HepG2 (cell line): Measurements from ENCODE around the gene BABAM2. TPM values are rescaled to one million over a fixed set of nuclear protein-coding genes. Genes with fewer than 3 reads are reported as not detected.

ENCODE experiments used
- ATAC-seq: fragments of 200-7000 bp; cut with Tn5 transposase; 3 replicates; pipeline ENCODE4 v1.9.1; 2020; ENCODE audit warnings: mild to moderate bottlenecking, moderate library complexity
- BruUV-seq: library from RNA; stranded (reverse); fragments of 400-500 nt; replicated peaks from 2 replicates; lab custom pipeline; 2021; lab: Mats Ljungman, UMichigan
- CTCF ChIA-PET: fragments of 300-600 bp; formaldehyde crosslinking; extraction: SDS; loops from one replicate; lab custom pipeline; 2021; ENCODE audit warnings: low total read pairs, inconsistent platforms, low intra/inter-chr PET ratio; lab: Yijun Ruan, JAX
- POLR2A ChIA-PET: fragments of 350-600 bp; sonication (Branson Sonifier 250); formaldehyde crosslinking; loops from one replicate; lab custom pipeline; 2020; ENCODE audit warnings: antibody characterized with exemption, inconsistent platforms; lab: Yijun Ruan, JAX
- DNase-seq: peaks from one replicate; pipeline ENCODE4 v3.0.0-alpha.2; 2015; ENCODE audit warnings: low spot score
- FAIRE-seq: peaks from 3 replicates; lab custom pipeline; 2011; peaks lifted over from hg19 to GRCh38; lab: Jason Lieb, UNC
- H2AFZ ChIP-seq: one replicate; pipeline ENCODE4 v1.6.1; 2011; ENCODE audit warnings: low read length, inconsistent platforms
- H3K27ac ChIP-seq: fragments of 300-600 bp; 3 replicates; pipeline ENCODE4 v1.8.0; 2011; ENCODE audit warnings: mixed run types, mild to moderate bottlenecking, mixed read lengths, low read length, inconsistent platforms; ENCODE audit not compliant: insufficient read depth; ENCODE audit errors: extremely low read length
- H3K27me3 ChIP-seq, 2 experiments: fragments of 200-600 bp in 1 of 2; 2 replicates in 1 of 2; 3 replicates in 1 of 2; pipeline versions ENCODE4 v1.6.0 to v1.8.0; 2011; ENCODE audit warnings: low read length in 2 of 2, mild to moderate bottlenecking in 2 of 2, moderate library complexity in 2 of 2, inconsistent platforms in 1 of 2; ENCODE audit not compliant: insufficient read depth in 2 of 2, control insufficient read depth in 1 of 2
- H3K36me3 ChIP-seq, 2 experiments: fragments of 200-600 bp in 1 of 2; replicated peaks in 1 of 2; 2 replicates in 1 of 2; 3 replicates in 1 of 2; pipeline versions ENCODE4 v1.5.1 to v1.8.0; 2011; ENCODE audit warnings: low read length in 2 of 2, inconsistent platforms in 1 of 2; ENCODE audit not compliant: insufficient read depth in 2 of 2, control insufficient read depth in 1 of 2
- H3K4me1 ChIP-seq: 2 replicates; pipeline ENCODE4 v1.5.1; 2012; ENCODE audit warnings: low read length, inconsistent platforms; ENCODE audit not compliant: insufficient read depth
- H3K4me2 ChIP-seq: 2 replicates; pipeline ENCODE4 v1.6.0; 2011; ENCODE audit warnings: low read depth, low read length, inconsistent platforms
- H3K4me3 ChIP-seq, 3 experiments: fragments of 200-600 bp in 1 of 3; sonication (generic), shearing (Covaris generic) in 1 of 3; replicated peaks in 1 of 3; 2 replicates each; pipeline ENCODE4 v1.5.1; 2011 to 2016; ENCODE audit warnings: low read length in 3 of 3, inconsistent platforms in 2 of 3, low read depth in 2 of 3, mild to moderate bottlenecking in 2 of 3, control low read depth in 1 of 3, mixed read lengths in 1 of 3; ENCODE audit not compliant: insufficient read depth in 1 of 3
- H3K79me2 ChIP-seq: one replicate; pipeline ENCODE4 v1.6.1; 2011; ENCODE audit warnings: low read length, inconsistent platforms; ENCODE audit not compliant: insufficient read depth
- H3K9ac ChIP-seq: 2 replicates; pipeline ENCODE4 v1.6.0; 2011; ENCODE audit warnings: mild to moderate bottlenecking, low read depth, low read length, inconsistent platforms; ENCODE audit not compliant: insufficient read depth
- H3K9me3 ChIP-seq: 2 replicates; pipeline ENCODE4 v1.5.1; 2012; ENCODE audit warnings: mild to moderate bottlenecking, low read length
- H4K20me1 ChIP-seq: 2 replicates; pipeline ENCODE4 v1.6.0; 2011; ENCODE audit warnings: inconsistent platforms, mild to moderate bottlenecking, low read length, moderate library complexity; ENCODE audit not compliant: insufficient read depth
- DRAP1 ChIP-seq: IDR thresholded peaks from 2 replicates; pipeline ENCODE4 v1.6.1; 2016; ENCODE audit warnings: missing genetic modification reagents, missing compliant biosample characterization
- ZBTB26 ChIP-seq: IDR thresholded peaks from 2 replicates; pipeline ENCODE4 v1.6.1; 2016; ENCODE audit warnings: missing compliant biosample characterization, missing genetic modification reagents, borderline replicate concordance
- ZBTB39 ChIP-seq: sonication (generic); formaldehyde crosslinking; IDR thresholded peaks from 2 replicates; pipeline ENCODE4 v1.5.0; 2020; ENCODE audit warnings: missing genetic modification reagents
- ZFP82 ChIP-seq: sonication (generic); formaldehyde crosslinking; IDR thresholded peaks from 2 replicates; pipeline ENCODE4 v1.5.1; 2020; ENCODE audit warnings: mild to moderate bottlenecking, missing genetic modification reagents, borderline replicate concordance
- ZNF101 ChIP-seq: sonication (generic); formaldehyde crosslinking; IDR thresholded peaks from 2 replicates; pipeline ENCODE4 v1.4.0; 2020; ENCODE audit warnings: mild to moderate bottlenecking, low read depth, missing genetic modification reagents, borderline replicate concordance
- ZNF282 ChIP-seq: fragments of 450-650 bp; IDR thresholded peaks from 2 replicates; pipeline ENCODE4 v1.6.1; 2018; ENCODE audit not compliant: partially characterized antibody
- ZNF574 ChIP-seq: sonication (generic); formaldehyde crosslinking; IDR thresholded peaks from 2 replicates; pipeline ENCODE4 v1.4.0; 2020; ENCODE audit warnings: missing genetic modification reagents
- ZNF660 ChIP-seq: sonication (generic); formaldehyde crosslinking; IDR thresholded peaks from 2 replicates; pipeline ENCODE4 v1.5.1; 2020; ENCODE audit warnings: mild to moderate bottlenecking, low read depth, missing genetic modification reagents, borderline replicate concordance
- ZNF839 ChIP-seq: sonication (generic); formaldehyde crosslinking; IDR thresholded peaks from 2 replicates; pipeline ENCODE4 v1.4.0; 2020; ENCODE audit warnings: missing genetic modification reagents, mild to moderate bottlenecking, borderline replicate concordance
- WGBS: methylation state at CpG from one replicate; pipeline ENCODE4 v1.1.6; 2017; ENCODE audit warnings: low lambda C conversion rate; 5-methylcytosine and 5-hydroxymethylcytosine counted together
- in situ Hi-C: cut with HindIII; loops from 2 replicates; pipeline ENCODE4 v1.10.0; 2017; ENCODE audit warnings: low pct_unique_long_range_greater_than_20kb; ENCODE audit not compliant: extremely low pct_ligation_motif_present
- intact Hi-C: fragments of 100-400 bp; cut with micrococcal nuclease; formaldehyde crosslinking; loops from one replicate; pipeline ENCODE4 v1.10.0; 2022; ENCODE audit not compliant: unreplicated experiment
- polyA plus RNA-seq, 8 experiments: library from polyadenylated mRNA; depleted of rRNA in 3 of 8; stranded (reverse) in 7 of 8; unstranded in 1 of 8; fragments of >200 nt; fragmentation: Illumina TruSeq in 4 of 8; extraction: Trizol in 4 of 8; gene quantifications; 2 replicates each; pipeline versions ENCODE4 v1.2.1 to v1.2.3, GENCODE V29; 2011 to 2016; ENCODE audit warnings: low read depth in 4 of 8, missing spikeins in 1 of 8, mixed read lengths in 1 of 8; ENCODE audit not compliant: insufficient read depth in 1 of 8
- total RNA-seq, 5 experiments: library from RNA; depleted of rRNA; stranded (reverse); fragments of >200 nt; fragmentation: Illumina TruSeq; extraction: Trizol; gene quantifications; 2 replicates each; pipeline ENCODE4 v1.2.3, GENCODE V29; 2016; ENCODE audit warnings: low read depth in 1 of 5

The BABAM2 gene
- total and polyA plus RNA-seq, 2 of the 13 experiments (the other 11 are each of a cell fraction or from before 2014, with no cell fraction given) = 24.9 to 28.0 TPM

GRCh38 chr2:28271231-28271918 is 380.8 kb downstream of the BABAM2 start (continued):
- TF ChIP-seq ZBTB26 (CRISPR knock-in tag) (no peak), ZFP82 (CRISPR knock-in tag) (no peak)

- Histone ChIP-seq H3K27ac (no peak overlapping the region), H3K9ac (no peak overlapping the region), H3K4me2 (no peak overlapping the region), H3K4me1 (peaks cover 13% of the 10 kb centered on the region), H3K79me2 (no peaks in the 10 kb centered on the region), H3K4me3 (no peak overlapping the region), H3K9me3 (no peaks in the 10 kb centered on the region), H3K27me3 (no peaks in the 10 kb centered on the region), H2AFZ (no peak overlapping the region), H3K36me3 (no peaks in the 10 kb centered on the region; a peak in 1 of 5 replicates), H4K20me1 (no peaks in the 10 kb centered on the region)
- no peak for DNase-seq
- BruUV-seq = no TSS peak
- in situ Hi-C loops = no loop called here
- CTCF ChIA-PET = no interaction called here
- FAIRE-seq = no peak
- ATAC-seq = no peak
- no peak for TF ChIP-seq ZNF101 (CRISPR knock-in tag)
- intact Hi-C loops = no loop called here
- POLR2A ChIA-PET = no interaction called here
These were observed 381.4 kb downstream of the BABAM2 start for GRCh38 chr2:28271919-28272250.

GRCh38 chr2:28273751-28274150 is 383.2 kb downstream of the BABAM2 start:
- Histone ChIP-seq H3K27ac (no peak overlapping the region), H3K27me3 (no peaks in the 10 kb centered on the region), H4K20me1 (no peaks in the 10 kb centered on the region), H3K79me2 (no peaks in the 10 kb centered on the region), H3K9me3 (no peaks in the 10 kb centered on the region), H3K9ac (no peak overlapping the region), H3K36me3 (no peaks in the 10 kb centered on the region; a peak in 1 of 5 replicates), H3K4me1 (peaks cover 10% of the 10 kb centered on the region), H2AFZ (no peak overlapping the region), H3K4me2 (no peak overlapping the region), H3K4me3 (no peak overlapping the region)
- no peak for DNase-seq
- in situ Hi-C loops = no loop called here
- intact Hi-C loops = no loop called here
- POLR2A ChIA-PET = no interaction called here
- BruUV-seq = no TSS peak
- CTCF ChIA-PET = no interaction called here
- 96% methylated on average over 6 of the region's 6 CpGs for WGBS
- no peak for FAIRE-seq
- no peak for ATAC-seq
- TF ChIP-seq ZNF660 (CRISPR knock-in tag) (no peak), ZNF282 (no peak), ZNF574 (CRISPR knock-in tag) (no peak), DRAP1 (CRISPR knock-in tag) (no peak), ZNF839 (no peak), ZBTB39 (CRISPR knock-in tag) (no peak)
